Heart left ventricle (tissue), 16 donors: ENCODE measurements around the gene WDPCP. TPM values are rescaled to one million over a fixed set of nuclear protein-coding genes. Genes with fewer than 3 reads are reported as not detected.

Experiments
- ATAC-seq, 4 donors: fragments of 200-7000 bp; cut with Tn5 transposase; one replicate each; pipeline ENCODE4 v1.9.1; 2020 to 2022; ENCODE audit warnings: moderate library complexity in 4 of 4, mild to moderate bottlenecking in 3 of 4, moderate number of reproducible peaks in 1 of 4
- DNase-seq, 5 donors: peaks; one replicate each; pipeline ENCODE4 v3.0.0-alpha.2; 2020
- H3K27ac ChIP-seq, 12 donors: fragments of 200-600 bp; sonication (generic) in 4 of 12; one replicate each; pipeline versions ENCODE4 v1.5.0 to v1.8.0; 2016 to 2022; ENCODE audit warnings: mild to moderate bottlenecking in 2 of 12
- H3K27me3 ChIP-seq, 9 donors: fragments of 200-600 bp; sonication (generic) in 2 of 9; one replicate each; pipeline versions ENCODE4 v1.5.1 to v1.8.0; 2016 to 2022; ENCODE audit warnings: mild to moderate bottlenecking in 3 of 9
- H3K36me3 ChIP-seq, 9 donors: fragments of 200-600 bp; sonication (generic) in 2 of 9; one replicate each; pipeline versions ENCODE4 v1.5.0 to v1.8.0; 2018 to 2022; ENCODE audit warnings: mild to moderate bottlenecking in 2 of 9
- H3K4me1 ChIP-seq, 12 donors: fragments of 200-600 bp; sonication (generic) in 4 of 12; one replicate each; pipeline versions ENCODE4 v1.5.0 to v1.8.0; 2016 to 2022; ENCODE audit warnings: mild to moderate bottlenecking in 3 of 12
- H3K4me3 ChIP-seq, 12 donors: fragments of 200-600 bp; sonication (generic) in 4 of 12; one replicate each; pipeline versions ENCODE4 v1.5.0 to v1.8.0; 2017 to 2022; ENCODE audit warnings: mild to moderate bottlenecking in 9 of 12, moderate library complexity in 4 of 12
- H3K9me3 ChIP-seq, 12 donors: fragments of 200-600 bp; sonication (generic) in 4 of 12; one replicate each; pipeline versions ENCODE4 v1.5.0 to v1.8.0; 2016 to 2022; ENCODE audit warnings: mild to moderate bottlenecking in 1 of 12
- POLR2A ChIP-seq, 2 donors: fragments of 450-650 bp; IDR thresholded peaks; one replicate each; pipeline ENCODE4 v1.6.1; 2017; ENCODE audit warnings: antibody characterized with exemption in 2 of 2, mild to moderate bottlenecking in 2 of 2, moderate library complexity in 2 of 2
- WGBS, 4 donors: extraction: QIAGEN DNeasy Blood & Tissue Kit in 2 of 4; methylation state at CpG; one replicate each; pipeline versions ENCODE4 v1.1.5 to v1.1.7; 2013 to 2018; 5-methylcytosine and 5-hydroxymethylcytosine counted together
- intact Hi-C, 10 donors: fragments of 100-400 bp; cut with DNase I; formaldehyde crosslinking; loops; one replicate each; pipeline versions ENCODE4 v1.11.1 to v1.14.2; 2022
- polyA plus RNA-seq, 2 donors: library from polyadenylated mRNA; stranded (reverse); fragments of 200-250 nt; gene quantifications; one replicate each; pipeline ENCODE4 v1.2.3, GENCODE V29; 2013
- total RNA-seq, 9 donors: library from RNA; depleted of rRNA in 2 of 9; stranded (reverse); fragments of >200 nt in 2 of 9; fragmentation: NEBNext Ultra II Directional in 3 of 9; extraction: Animal tissue kit (Norgen Biotek cat#: 25700) in 3 of 9; gene quantifications; one replicate each; pipeline versions ENCODE4 v1.1.0 to v1.2.4, GENCODE V29; 2016 to 2023
- TF ChIP-seq, protein P1 (sequence below), 12 donors: fragments of 200-600 bp; sonication (generic) in 4 of 12; IDR thresholded peaks; one replicate each; pipeline versions ENCODE4 v1.5.0 to v1.8.0; 2018 to 2022; ENCODE audit warnings: antibody characterized with exemption in 12 of 12, mild to moderate bottlenecking in 5 of 12
- donor health status: ischemic (EF 13 %, LVEDD 7.1; RV severe dilation, severe dysfunction).
- donor health status: healthy with polysubstance abuse.
- donor health status: DM: no; HTN: yes; CAD: no.
- donor health status: DM: no; HTN: no; CAD: no.
- donor health status: ischemic (EF 25% LVEDD 6.9; RV normal size, moderate dysfunction).
- donor health status: ischemic (EF 25% LVEDD 5.7; RV mildly dilated, moderate dysfunction).
- donor health status: healthy.
- donor health status: DM: yes; HTN: yes; CAD: no.
- donor health status: ischemic (EF 35%, LVEDD 5.7; RV mildly dilated, moderate dysfunction).
- donor health status: nonischemic (EF 11% LVEDD 7.7; RV severe dilation, severe dysfunction).
- donor health status: DM: yes; HTN: yes; CAD: no.
- donor health status: PGD.
- donor health status: ischemic (EF 29% LVEDD 5.4; RV normal size, mild dysfunction).
- donor health status: nonischemic (EF 23%, LVEDD 6.1; RV moderate dilation, normal function).

WDPCP gene
- total and polyA plus RNA-seq, 11 donors = 3.2 to 32.2 (median 16.5) TPM

DNA sequence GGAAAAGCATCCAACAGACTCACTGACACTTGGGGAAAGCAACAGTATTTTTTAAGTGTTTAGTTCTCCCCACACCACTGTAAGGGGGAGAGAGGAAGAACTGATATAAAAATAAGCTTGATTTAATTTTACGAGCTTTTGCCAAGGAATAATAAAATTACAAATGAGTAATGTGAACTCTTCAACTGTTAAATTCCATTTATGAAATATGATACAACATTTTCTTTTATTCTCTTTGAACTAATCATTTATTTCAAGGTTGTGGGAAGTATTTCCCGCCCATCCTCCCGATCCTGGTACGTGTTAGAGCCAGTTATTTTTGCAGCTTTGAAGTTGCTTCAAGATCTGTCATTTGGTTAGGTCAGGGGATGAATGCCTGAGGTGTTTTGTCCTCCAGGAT lies 35.2 kb downstream of the WDPCP start:
- ATAC-seq (no peak), DNase-seq (no peak)
- TF ChIP-seq, protein P1, sequence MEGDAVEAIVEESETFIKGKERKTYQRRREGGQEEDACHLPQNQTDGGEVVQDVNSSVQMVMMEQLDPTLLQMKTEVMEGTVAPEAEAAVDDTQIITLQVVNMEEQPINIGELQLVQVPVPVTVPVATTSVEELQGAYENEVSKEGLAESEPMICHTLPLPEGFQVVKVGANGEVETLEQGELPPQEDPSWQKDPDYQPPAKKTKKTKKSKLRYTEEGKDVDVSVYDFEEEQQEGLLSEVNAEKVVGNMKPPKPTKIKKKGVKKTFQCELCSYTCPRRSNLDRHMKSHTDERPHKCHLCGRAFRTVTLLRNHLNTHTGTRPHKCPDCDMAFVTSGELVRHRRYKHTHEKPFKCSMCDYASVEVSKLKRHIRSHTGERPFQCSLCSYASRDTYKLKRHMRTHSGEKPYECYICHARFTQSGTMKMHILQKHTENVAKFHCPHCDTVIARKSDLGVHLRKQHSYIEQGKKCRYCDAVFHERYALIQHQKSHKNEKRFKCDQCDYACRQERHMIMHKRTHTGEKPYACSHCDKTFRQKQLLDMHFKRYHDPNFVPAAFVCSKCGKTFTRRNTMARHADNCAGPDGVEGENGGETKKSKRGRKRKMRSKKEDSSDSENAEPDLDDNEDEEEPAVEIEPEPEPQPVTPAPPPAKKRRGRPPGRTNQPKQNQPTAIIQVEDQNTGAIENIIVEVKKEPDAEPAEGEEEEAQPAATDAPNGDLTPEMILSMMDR (IDR thresholded peaks at IDR 0.05) = no peak
- TF ChIP-seq POLR2A (IDR thresholded peaks at IDR 0.05) = no peak
- peaks cover 0 to 33% (median 6%) of the 10 kb centered on the region in 12 donors for H3K9me3 ChIP-seq
- H3K27me3 ChIP-seq = no peaks in the 10 kb centered on the region
- peaks cover 0 to 8% (median 0%) of the 10 kb centered on the region in 9 donors for H3K36me3 ChIP-seq
- H3K4me1 ChIP-seq = peaks cover 0 to 13% (median 0%) of the 10 kb centered on the region in 12 donors
- intact Hi-C loops = no loop called here
- H3K4me3 ChIP-seq = no peak overlapping the region
- WGBS, 4 donors = 63 to 73% (median 65%) methylated on average over 4 of the region's 4 CpGs
- no peak overlapping the region for H3K27ac ChIP-seq

DNA sequence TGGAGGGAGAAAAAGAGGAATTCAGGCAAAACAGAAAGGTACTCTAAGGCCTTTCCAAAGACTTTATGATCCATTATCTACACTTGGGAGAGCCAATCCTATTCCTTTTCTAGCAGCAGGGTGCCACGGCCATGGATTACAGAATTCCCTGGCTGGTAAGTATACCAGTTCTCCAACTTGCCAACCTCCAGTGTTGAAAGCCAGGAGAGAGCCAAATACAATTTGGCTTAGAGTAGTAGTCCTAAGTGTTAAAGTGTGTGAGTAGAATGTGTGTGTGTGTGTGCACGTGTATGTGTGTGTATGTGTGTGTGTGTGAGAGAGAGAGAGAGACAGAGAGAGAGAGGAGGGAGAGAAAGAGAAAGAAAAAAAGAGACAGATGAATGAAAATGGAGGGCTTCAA lies 43.3 kb downstream of the WDPCP start:
- peaks cover 0 to 21% (median 0%) of the 10 kb centered on the region in 12 donors for H3K9me3 ChIP-seq
- H3K4me1 ChIP-seq = peaks cover 0 to 8% (median 0%) of the 10 kb centered on the region in 12 donors
- H3K27ac ChIP-seq = peak overlapping the region in 3 of 12 donors; percentile 17 to 43 (median 36)
- intact Hi-C loops = no loop called here
- DNase-seq = peak in 4 of 5 donors; percentile 14 to 51 (median 39)
- H3K27me3 ChIP-seq = no peaks in the 10 kb centered on the region
- ATAC-seq = peak; percentile 95 to 96 (median 95)
- no peak for TF ChIP-seq POLR2A (IDR thresholded peaks at IDR 0.05)
- TF ChIP-seq, protein P1 (IDR thresholded peaks at IDR 0.05) = no peak
- no peaks in the 10 kb centered on the region for H3K36me3 ChIP-seq
- WGBS, 4 donors = 48 to 73% (median 58%) methylated on average over 2 of the region's 2 CpGs
- H3K4me3 ChIP-seq = no peak overlapping the region

GRCh38 chr2:63544017-63544627 lies 44.2 kb downstream of the WDPCP start:
- peaks cover 0 to 21% (median 0%) of the 10 kb centered on the region in 12 donors for H3K9me3 ChIP-seq
- no peaks in the 10 kb centered on the region for H3K27me3 ChIP-seq
- H3K4me3 ChIP-seq = no peak overlapping the region
- intact Hi-C loops = no loop called here
- DNase-seq = no peak
- ATAC-seq = no peak
- whole genome bisulfite sequencing, 4 donors = 91 to 98% (median 96%) methylated on average over 1 of the region's 1 CpG
- peak overlapping the region in 1 of 12 donors; percentile 43 for H3K27ac ChIP-seq
- H3K36me3 ChIP-seq = no peaks in the 10 kb centered on the region
- TF ChIP-seq POLR2A (IDR thresholded peaks at IDR 0.05) = no peak
- TF ChIP-seq, protein P1 (IDR thresholded peaks at IDR 0.05) = peak in 9 of 12 donors; percentile 38 to 62 (median 46)
- peaks cover 0 to 8% (median 0%) of the 10 kb centered on the region in 12 donors for H3K4me1 ChIP-seq

DNA sequence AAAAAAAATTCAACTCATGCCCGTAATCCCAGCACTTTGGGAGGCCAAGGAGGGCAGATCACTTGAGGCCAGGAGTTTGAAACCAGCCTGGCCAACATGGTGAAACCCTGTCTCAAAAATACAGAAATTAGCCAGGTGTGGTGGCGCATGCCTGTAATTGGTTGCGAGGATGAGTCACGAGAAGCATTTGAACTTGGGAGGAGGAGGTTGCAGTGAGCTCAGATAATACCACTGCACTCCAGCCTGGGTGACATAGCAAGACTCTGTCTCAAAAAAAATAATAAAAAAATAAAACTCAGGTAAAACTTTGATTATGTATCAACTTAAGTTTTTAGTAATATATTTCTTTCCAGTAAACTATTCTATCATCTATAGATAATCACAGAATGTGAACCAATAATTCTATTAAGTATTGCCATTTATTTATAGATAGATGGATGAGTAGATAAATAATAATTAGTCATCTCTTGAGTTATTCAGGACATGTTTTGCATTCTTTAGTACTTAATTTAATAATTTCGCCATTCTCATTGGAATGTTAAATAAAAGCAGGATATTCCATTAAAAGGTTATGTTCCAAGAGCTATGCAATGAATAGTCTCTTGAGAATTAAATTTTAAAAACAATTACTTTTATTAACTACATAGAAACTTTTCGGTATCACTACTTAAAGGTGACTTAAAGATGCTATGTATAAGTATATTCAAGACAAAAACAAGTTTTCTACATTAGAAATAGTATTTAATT lies 48.7 kb downstream of the WDPCP start:
- H3K9me3 ChIP-seq = peaks cover 0 to 14% (median 0%) of the 10 kb centered on the region in 12 donors
- WGBS, 4 donors = 87 to 94% (median 92%) methylated on average over 6 of the region's 6 CpGs
- H3K36me3 ChIP-seq = no peaks in the 10 kb centered on the region
- intact Hi-C loops = no loop called here
- no peaks in the 10 kb centered on the region for H3K27me3 ChIP-seq
- peaks cover 0 to 5% (median 0%) of the 10 kb centered on the region in 12 donors for H3K4me1 ChIP-seq
- no peak for DNase-seq
- no peak for TF ChIP-seq POLR2A (IDR thresholded peaks at IDR 0.05)
- TF ChIP-seq, protein P1 (IDR thresholded peaks at IDR 0.05) = no peak
- H3K4me3 ChIP-seq = no peak overlapping the region
- ATAC-seq = no peak
- no peak overlapping the region for H3K27ac ChIP-seq
